ENCODE results near the gene COL21A1. TPM values are rescaled to one million over a fixed set of nuclear protein-coding genes. Genes with fewer than 3 reads are reported as not detected.

The COL21A1 gene
- total and polyA plus RNA-seq, 2 of the 4 experiments (the other 2 are of a cell fraction), result 0.05 TPM; not detected in 1

DNA sequence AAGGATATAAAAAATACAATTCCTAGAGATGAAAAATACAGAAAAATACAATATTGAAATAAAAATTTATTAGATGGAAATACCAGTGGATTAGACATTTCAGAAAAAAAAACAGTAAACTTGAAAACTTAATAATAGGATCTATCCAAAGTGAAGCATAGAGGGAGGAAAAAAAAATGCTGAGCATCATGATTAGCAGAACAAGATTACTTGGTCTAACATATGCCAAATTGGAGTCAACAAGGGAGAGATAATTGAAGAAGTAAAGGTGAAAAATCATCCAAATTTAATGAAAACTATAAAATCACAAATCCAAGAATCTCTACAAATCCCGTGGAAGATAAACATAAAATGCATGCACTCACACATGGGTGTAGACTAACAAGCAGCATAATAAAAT is 205.8 kb downstream of the COL21A1 start:
- Histone ChIP-seq H2BK5ac (ENCODE audit: low read depth, low read length, poor library complexity, severe bottlenecking) (no peak overlapping the region), H3K4me2 (ENCODE audit: low read depth, low read length) (no peak overlapping the region), H2AFZ (replicated peaks; ENCODE audit: low read length, poor library complexity) (no peak overlapping the region), H3K27ac (ENCODE audit: insufficient read depth, low read length) (no peak overlapping the region), H3K4me3 (ENCODE audit: insufficient read depth, low read depth, low read length) (no peak overlapping the region), H2BK15ac (ENCODE audit: low read depth, low read length) (no peak overlapping the region), H2BK20ac (ENCODE audit: low read depth, low read length) (no peak overlapping the region), H3K56ac (ENCODE audit: extremely low read depth, insufficient read depth, low read length) (no peak overlapping the region), H3K18ac (ENCODE audit: low read depth, low read length) (no peak overlapping the region), H3K9me3 (ENCODE audit: control insufficient read depth, insufficient read depth, low read length) (no peaks in the 10 kb centered on the region; the same call in 1 of the 2 replicates), H3K14ac (replicated peaks; ENCODE audit: low read depth, low read length) (no peak overlapping the region), H3K9me1 (ENCODE audit: insufficient read depth, low read length) (no peaks in the 10 kb centered on the region), H3K27me3 (ENCODE audit: control insufficient read depth, insufficient read depth, low read length) (no peaks in the 10 kb centered on the region), H2AK5ac (ENCODE audit: low read depth, low read length) (no peak overlapping the region), H3K9ac (ENCODE audit: low read depth, low read length) (no peak overlapping the region), H2BK120ac (ENCODE audit: low read depth, low read length) (no peak overlapping the region), H3K4ac (ENCODE audit: low read depth, low read length) (no peak overlapping the region), H4K8ac (ENCODE audit: low read depth in 2 of 2, low read length in 2 of 2) (no peak overlapping the region), H3K4me1 (ENCODE audit: control insufficient read depth, insufficient read depth, low read length) (peaks cover 2% of the 10 kb centered on the region; the same call in 1 of the 2 replicates), H3K36me3 (ENCODE audit: control insufficient read depth, insufficient read depth, low read length) (no peaks in the 10 kb centered on the region), H4K20me1 (ENCODE audit: insufficient read depth, low read length) (no peaks in the 10 kb centered on the region), H4K5ac (ENCODE audit: low read depth, low read length) (no peak overlapping the region), H2AK9ac (replicated peaks; ENCODE audit: low read depth, low read length, poor library complexity) (no peak overlapping the region), H3K79me1 (ENCODE audit: low read depth in 1 of 2, low read length in 2 of 2) (no peaks in the 10 kb centered on the region), H4K91ac (ENCODE audit: insufficient read depth, low read depth, low read length) (no peak overlapping the region), H3K23ac (ENCODE audit: low read depth, low read length) (no peak overlapping the region)
- DNase-seq, result no peak
- intact Hi-C loops (cut with micrococcal nuclease), result no loop called here
- TF ChIP-seq NFE2L2 (IDR thresholded peaks at IDR 0.05; ENCODE audit: low read depth, low read length) (no peak), MAFK (IDR thresholded peaks at IDR 0.05; ENCODE audit: low read depth, low read length) (no peak), MAZ (IDR thresholded peaks at IDR 0.05; ENCODE audit: borderline replicate concordance, low read depth, low read length) (no peak), FOS (IDR thresholded peaks at IDR 0.05; ENCODE audit: low read depth, low read length) (no peak), SMC3 (IDR thresholded peaks at IDR 0.05; ENCODE audit: low read depth, low read length) (no peak), RAD21 (IDR thresholded peaks at IDR 0.05; ENCODE audit: low read length) (no peak), CTCF (conservative IDR thresholded peaks at IDR 0.05; ENCODE audit: low read depth, low read length) (no peak)
- TF ChIP-seq, protein P1, sequence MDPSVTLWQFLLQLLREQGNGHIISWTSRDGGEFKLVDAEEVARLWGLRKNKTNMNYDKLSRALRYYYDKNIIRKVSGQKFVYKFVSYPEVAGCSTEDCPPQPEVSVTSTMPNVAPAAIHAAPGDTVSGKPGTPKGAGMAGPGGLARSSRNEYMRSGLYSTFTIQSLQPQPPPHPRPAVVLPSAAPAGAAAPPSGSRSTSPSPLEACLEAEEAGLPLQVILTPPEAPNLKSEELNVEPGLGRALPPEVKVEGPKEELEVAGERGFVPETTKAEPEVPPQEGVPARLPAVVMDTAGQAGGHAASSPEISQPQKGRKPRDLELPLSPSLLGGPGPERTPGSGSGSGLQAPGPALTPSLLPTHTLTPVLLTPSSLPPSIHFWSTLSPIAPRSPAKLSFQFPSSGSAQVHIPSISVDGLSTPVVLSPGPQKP (IDR thresholded peaks at IDR 0.05; ENCODE audit: borderline replicate concordance, low read depth, low read length), result no peak
- TF ChIP-seq, protein P2, sequence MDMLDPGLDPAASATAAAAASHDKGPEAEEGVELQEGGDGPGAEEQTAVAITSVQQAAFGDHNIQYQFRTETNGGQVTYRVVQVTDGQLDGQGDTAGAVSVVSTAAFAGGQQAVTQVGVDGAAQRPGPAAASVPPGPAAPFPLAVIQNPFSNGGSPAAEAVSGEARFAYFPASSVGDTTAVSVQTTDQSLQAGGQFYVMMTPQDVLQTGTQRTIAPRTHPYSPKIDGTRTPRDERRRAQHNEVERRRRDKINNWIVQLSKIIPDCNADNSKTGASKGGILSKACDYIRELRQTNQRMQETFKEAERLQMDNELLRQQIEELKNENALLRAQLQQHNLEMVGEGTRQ (IDR thresholded peaks at IDR 0.05; ENCODE audit: low read depth, low read length), result no peak
- ATAC-seq (ENCODE audit: low read depth), result no peak
- dilution Hi-C loops (cut with HindIII; ENCODE audit: low sequenced_read_pairs, unreplicated experiment), result no loop called here
- POLR2A ChIA-PET (ENCODE audit: unreplicated experiment), result no interaction called here
- no TSS peak for BruUV-seq (replicated peaks)
- in situ Hi-C loops (cut with MboI; ENCODE audit: low sequenced_read_pairs), result no loop called here
- CTCF ChIA-PET, result no interaction called here
- WGBS, 2 experiments (ENCODE audit: extremely low coverage in 2 of 2, insufficient read length in 1 of 2), result no CpG with 5 or more reads among the region's 1 CpG

All from IMR-90 (cell line).